KMS-11 (cell line): ENCODE results near the gene ALG11.

Source experiments
- H2AFZ ChIP-seq: fragments of 200-600 bp; sonication (generic); 2 replicates; pipeline ENCODE4 v1.6.1; 2016; ENCODE audit warnings: antibody characterized with exemption, mixed run types, low read depth
- H3K27ac ChIP-seq: fragments of 200-600 bp; sonication (generic); 2 replicates; pipeline ENCODE4 v1.6.1; 2016; ENCODE audit warnings: mild to moderate bottlenecking, mixed run types
- H3K27me3 ChIP-seq: fragments of 200-600 bp; sonication (generic); 2 replicates; pipeline ENCODE4 v1.6.1; 2017; ENCODE audit warnings: mild to moderate bottlenecking, low read depth, mixed run types, moderate library complexity; ENCODE audit not compliant: insufficient read depth
- H3K36me3 ChIP-seq: fragments of 200-600 bp; sonication (generic); 2 replicates; pipeline ENCODE4 v1.6.1; 2017; ENCODE audit warnings: mild to moderate bottlenecking, mixed run types; ENCODE audit not compliant: insufficient read depth
- H3K4me1 ChIP-seq: fragments of 200-600 bp; sonication (generic); 2 replicates; pipeline ENCODE4 v1.6.1; 2016; ENCODE audit warnings: mild to moderate bottlenecking, low read depth, mixed run types; ENCODE audit not compliant: poor library complexity, severe bottlenecking
- H3K4me2 ChIP-seq: fragments of 200-600 bp; sonication (generic); 2 replicates; pipeline ENCODE4 v1.7.0; 2016; ENCODE audit warnings: mild to moderate bottlenecking, mixed run types
- H3K4me3 ChIP-seq: fragments of 200-600 bp; sonication (generic); IDR thresholded peaks from 2 replicates; pipeline ENCODE4 v1.6.1; 2017; ENCODE audit warnings: low read depth, low read length, mixed read lengths; ENCODE audit not compliant: insufficient read depth
- H3K79me2 ChIP-seq: fragments of 200-600 bp; sonication (generic); 2 replicates; pipeline ENCODE4 v1.6.1; 2016; ENCODE audit warnings: low read depth, mixed run types; ENCODE audit not compliant: insufficient read depth
- H3K9ac ChIP-seq: fragments of 200-600 bp; sonication (generic); 2 replicates; pipeline ENCODE4 v1.6.1; 2016; ENCODE audit warnings: mild to moderate bottlenecking, mixed run types
- H4K20me1 ChIP-seq: fragments of 200-600 bp; sonication (generic); 2 replicates; pipeline ENCODE4 v1.6.1; 2016; ENCODE audit warnings: mild to moderate bottlenecking, mixed run types; ENCODE audit not compliant: insufficient read depth
- TF ChIP-seq, protein P1 (sequence below): fragments of 200-600 bp; sonication (generic); conservative IDR thresholded peaks from 2 replicates; pipeline ENCODE4 v1.6.1; 2017; ENCODE audit warnings: low read depth, mild to moderate bottlenecking, antibody characterized with exemption, low read length, moderate library complexity, mixed read lengths

The ALG11 gene

GRCh38 chr13:51988988-51989618, 23.1 kb upstream of the ALG11 start:
- no peak overlapping the region for H3K4me3 ChIP-seq
- no peak overlapping the region for H3K9ac ChIP-seq
- no peak overlapping the region for H3K27ac ChIP-seq
- TF ChIP-seq, protein P1, sequence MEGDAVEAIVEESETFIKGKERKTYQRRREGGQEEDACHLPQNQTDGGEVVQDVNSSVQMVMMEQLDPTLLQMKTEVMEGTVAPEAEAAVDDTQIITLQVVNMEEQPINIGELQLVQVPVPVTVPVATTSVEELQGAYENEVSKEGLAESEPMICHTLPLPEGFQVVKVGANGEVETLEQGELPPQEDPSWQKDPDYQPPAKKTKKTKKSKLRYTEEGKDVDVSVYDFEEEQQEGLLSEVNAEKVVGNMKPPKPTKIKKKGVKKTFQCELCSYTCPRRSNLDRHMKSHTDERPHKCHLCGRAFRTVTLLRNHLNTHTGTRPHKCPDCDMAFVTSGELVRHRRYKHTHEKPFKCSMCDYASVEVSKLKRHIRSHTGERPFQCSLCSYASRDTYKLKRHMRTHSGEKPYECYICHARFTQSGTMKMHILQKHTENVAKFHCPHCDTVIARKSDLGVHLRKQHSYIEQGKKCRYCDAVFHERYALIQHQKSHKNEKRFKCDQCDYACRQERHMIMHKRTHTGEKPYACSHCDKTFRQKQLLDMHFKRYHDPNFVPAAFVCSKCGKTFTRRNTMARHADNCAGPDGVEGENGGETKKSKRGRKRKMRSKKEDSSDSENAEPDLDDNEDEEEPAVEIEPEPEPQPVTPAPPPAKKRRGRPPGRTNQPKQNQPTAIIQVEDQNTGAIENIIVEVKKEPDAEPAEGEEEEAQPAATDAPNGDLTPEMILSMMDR: no peak
- no peaks in the 10 kb centered on the region for H3K79me2 ChIP-seq
- no peaks in the 10 kb centered on the region for H3K27me3 ChIP-seq
- H2AFZ ChIP-seq: no peak overlapping the region
- H3K4me1 ChIP-seq: no peaks in the 10 kb centered on the region
- no peak overlapping the region for H3K4me2 ChIP-seq
- no peaks in the 10 kb centered on the region for H3K36me3 ChIP-seq
- H4K20me1 ChIP-seq: no peaks in the 10 kb centered on the region

GRCh38 chr13:51993713-51994112, 18.5 kb upstream of the ALG11 start:
- no peaks in the 10 kb centered on the region for H3K79me2 ChIP-seq
- no peak overlapping the region for H3K9ac ChIP-seq
- H2AFZ ChIP-seq: no peak overlapping the region
- TF ChIP-seq, protein P1: no peak
- H4K20me1 ChIP-seq: no peaks in the 10 kb centered on the region
- H3K27me3 ChIP-seq: no peaks in the 10 kb centered on the region
- H3K4me2 ChIP-seq: no peak overlapping the region
- no peaks in the 10 kb centered on the region for H3K36me3 ChIP-seq
- H3K27ac ChIP-seq: no peak overlapping the region
- H3K4me1 ChIP-seq: no peaks in the 10 kb centered on the region
- H3K4me3 ChIP-seq: no peak overlapping the region

DNA sequence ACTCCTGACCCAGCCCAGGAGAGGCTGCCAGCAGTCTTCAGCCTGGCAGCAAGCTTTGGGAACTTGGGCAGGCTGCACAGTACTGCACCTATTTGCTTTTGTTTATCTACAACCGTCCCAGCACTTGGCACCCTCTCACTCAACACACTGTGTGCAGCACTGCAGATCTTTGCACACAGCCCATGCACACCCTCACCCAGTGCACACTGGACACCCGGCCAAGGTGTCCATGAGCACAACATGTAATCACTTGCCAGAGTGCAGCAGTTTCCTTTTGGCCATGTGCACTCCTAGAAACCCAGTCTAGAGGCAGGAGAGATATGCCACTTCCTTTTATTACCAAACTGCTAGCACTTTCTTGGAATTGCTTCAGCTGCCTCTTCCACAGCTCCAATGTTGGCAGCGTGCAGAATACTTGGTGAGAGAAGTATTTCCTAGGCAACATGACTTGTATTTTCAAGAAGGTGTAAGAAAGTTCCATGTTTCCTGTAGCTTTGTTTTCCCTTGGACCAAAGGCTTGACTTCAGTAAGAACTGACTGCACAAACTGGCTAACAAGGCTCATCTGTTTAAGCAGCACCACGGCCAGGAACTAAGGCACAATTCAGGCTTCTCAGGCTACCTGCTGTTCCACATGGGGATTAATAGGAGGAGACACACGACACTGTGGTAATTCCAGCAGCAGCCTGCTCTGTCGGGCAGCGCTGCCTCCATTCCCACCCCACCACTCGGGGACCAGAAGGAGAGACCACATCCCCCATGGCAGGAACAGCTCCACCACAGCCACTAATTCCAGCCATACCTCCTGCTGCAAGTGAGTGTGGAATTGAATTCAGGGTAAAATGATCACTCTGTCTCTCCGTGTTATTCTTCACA, 16.3 kb upstream of the ALG11 start:
- no peaks in the 10 kb centered on the region for H3K79me2 ChIP-seq
- no peaks in the 10 kb centered on the region for H3K4me1 ChIP-seq
- H3K36me3 ChIP-seq: no peaks in the 10 kb centered on the region
- no peak overlapping the region for H3K9ac ChIP-seq
- H3K4me3 ChIP-seq: no peak overlapping the region
- H3K27me3 ChIP-seq: no peaks in the 10 kb centered on the region
- no peak overlapping the region for H3K4me2 ChIP-seq
- no peak overlapping the region for H2AFZ ChIP-seq
- TF ChIP-seq, protein P1: no peak
- H4K20me1 ChIP-seq: no peaks in the 10 kb centered on the region
- no peak overlapping the region for H3K27ac ChIP-seq

- H3K4me2 ChIP-seq: no peak overlapping the region
- TF ChIP-seq, protein P1: no peak
- no peak overlapping the region for H3K27ac ChIP-seq
These were observed 15.6 kb upstream of the ALG11 start for GRCh38 chr13:51996641-51997040.

More at GRCh38 chr13:51996641-51997040, 15.6 kb upstream of the ALG11 start:
- H3K4me3 ChIP-seq: no peak overlapping the region
- no peak overlapping the region for H2AFZ ChIP-seq
- H3K4me1 ChIP-seq: peaks cover 4% of the 10 kb centered on the region
- no peaks in the 10 kb centered on the region for H3K36me3 ChIP-seq
- H3K27me3 ChIP-seq: no peaks in the 10 kb centered on the region
- no peak overlapping the region for H3K9ac ChIP-seq
- H3K79me2 ChIP-seq: no peaks in the 10 kb centered on the region
- H4K20me1 ChIP-seq: no peaks in the 10 kb centered on the region
